NOMO-1 treated with dmso at 0.1 percent for 144 hours (cell line): ENCODE measurements around the gene BRINP2.

ENCODE experiments used
- DNase-seq: peaks from one replicate; lab custom pipeline; 2025; ENCODE audit not compliant: unreplicated experiment; lab: John Stamatoyannopoulos, UW

Gene BRINP2

DNA sequence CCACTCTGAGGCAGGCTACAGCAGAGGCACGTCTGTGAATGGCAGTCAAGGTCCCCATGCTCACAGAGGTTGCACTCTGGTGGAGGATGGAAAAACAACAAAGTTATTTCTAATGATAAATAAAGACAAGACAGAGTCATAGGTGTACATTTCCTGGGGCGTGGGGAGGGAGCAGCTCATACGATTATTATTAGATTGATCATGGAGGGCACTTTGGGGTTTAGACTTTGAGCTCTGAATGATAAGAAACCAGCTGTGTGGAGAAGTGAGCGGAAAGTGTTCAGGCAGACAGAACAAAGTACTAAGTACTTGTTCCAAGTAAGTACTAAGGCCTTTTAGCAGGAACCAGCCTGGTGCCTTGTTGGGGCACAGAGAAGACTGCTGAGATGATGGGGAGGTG, 86.8 kb downstream of the BRINP2 start:
- no peak for DNase-seq

DNA sequence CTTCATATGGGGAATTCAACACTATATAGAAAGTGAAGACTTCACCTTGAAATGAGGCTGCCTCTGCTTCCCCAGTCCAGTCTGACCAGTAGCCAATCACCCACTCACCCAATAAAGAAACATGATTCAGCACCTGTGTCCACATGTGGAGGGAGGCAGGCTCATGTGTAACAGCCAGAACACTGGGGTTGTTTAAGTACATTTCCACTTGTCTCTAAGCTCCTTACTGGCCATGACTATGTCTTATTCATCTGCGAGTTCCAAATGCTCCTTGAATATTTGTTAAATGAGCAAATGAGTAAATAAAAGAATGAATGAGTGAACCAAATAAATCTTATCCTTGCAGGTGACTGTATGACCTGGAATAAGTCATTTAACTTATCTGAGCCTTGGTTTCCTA, 100.1 kb downstream of the BRINP2 start:
- no peak for DNase-seq

DNA sequence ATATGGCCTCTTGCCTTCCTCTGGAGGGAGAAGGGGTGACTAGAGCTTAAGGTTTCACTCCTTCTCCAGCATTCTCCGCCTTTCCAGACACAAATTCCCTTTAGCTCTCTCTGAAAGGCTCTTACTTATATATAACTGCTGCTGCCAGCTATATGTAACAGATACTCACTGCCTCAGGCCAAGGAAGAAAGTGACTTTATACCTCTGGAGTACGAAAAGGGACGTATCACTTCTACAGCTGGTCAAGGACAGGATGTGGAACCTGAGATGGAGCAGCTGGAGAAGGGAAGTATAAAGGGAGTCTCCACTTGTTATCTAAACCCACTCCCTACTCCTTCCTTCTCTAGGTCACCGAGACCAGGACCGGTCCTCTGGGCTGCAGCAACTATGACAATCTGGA, 102.4 kb downstream of the BRINP2 start:
- DNase-seq: no peak

DNA sequence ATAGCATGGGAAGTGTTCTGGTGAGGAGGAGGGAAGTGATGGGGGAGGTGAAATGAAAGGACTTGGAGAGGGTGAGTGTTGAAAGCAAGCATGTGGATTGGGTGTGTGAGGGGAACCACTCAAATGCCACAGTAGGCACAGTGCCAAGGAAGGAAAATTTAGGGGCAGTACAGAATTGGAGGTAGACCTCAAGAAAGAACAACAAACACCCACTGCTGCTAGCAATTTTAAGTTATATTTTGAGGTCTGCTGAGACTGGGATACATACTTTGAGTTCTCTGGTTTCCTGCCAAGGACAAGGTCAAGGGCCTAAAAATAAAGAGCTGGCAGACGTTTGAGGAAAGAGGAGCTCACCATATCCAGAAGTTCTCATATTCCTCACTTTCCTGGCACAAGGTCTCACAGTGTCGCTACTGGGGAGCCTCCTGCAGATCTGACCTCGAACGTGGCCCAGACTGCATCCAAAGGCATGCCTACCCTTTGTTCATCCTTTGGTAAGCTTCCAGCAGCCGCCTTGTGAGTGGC, 104.0 kb downstream of the BRINP2 start:
- DNase-seq: no peak

DNA sequence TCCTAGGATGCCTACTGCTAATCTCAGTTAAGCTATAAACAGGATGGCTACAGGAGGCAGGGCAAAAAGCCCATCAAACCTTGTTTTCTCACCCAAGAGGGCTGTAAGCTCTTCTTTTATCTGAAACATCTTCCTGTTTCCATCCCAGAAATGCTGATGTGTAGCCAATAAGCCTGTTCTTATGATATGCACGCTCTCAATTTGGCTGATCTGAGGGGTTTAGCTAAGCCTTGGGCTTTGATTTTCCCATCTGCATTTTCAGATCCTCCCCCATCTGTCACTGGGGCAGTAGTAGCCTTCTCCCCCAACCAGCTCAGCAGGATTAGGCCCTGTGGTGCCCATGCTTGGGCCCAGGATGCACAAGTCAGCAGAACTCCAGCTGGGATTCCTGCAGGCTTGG, 105.0 kb downstream of the BRINP2 start:
- DNase-seq: no peak

DNA sequence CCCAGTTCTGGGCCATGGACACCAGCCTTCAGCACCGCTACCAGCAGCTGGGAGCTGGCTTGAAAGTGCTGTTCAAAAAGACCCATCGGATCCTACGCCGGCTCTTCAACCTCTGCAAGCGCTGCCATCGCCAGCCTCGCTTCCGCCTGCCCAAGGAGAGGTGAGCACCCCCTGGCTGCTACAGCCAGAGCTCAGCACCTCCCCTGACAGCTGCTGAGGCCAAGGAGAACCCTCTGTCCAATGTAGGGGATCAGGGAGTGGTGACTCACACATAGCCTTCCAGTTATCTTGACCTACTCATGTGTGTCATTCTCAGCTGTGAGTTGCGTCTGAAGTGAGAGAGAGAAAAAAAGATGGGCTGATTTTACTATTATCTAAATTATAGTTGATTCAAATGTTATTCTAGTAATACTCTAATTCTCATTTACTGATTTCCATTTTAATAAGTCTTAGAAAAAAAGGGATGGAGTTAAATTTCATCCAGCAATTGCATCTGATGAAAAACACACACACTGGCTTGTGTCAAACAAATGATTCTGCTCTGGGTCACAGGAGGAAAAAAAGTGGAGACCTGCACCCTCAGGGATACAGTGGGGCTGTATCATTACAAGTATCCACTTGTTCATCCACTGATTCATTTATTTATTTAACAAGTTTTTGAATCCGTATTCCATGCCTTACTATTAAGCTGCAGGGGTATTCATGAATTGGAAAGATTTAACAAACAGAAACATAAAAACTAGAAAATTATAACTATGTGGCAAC, 108.0 kb downstream of the BRINP2 start:
- no peak for DNase-seq

DNA sequence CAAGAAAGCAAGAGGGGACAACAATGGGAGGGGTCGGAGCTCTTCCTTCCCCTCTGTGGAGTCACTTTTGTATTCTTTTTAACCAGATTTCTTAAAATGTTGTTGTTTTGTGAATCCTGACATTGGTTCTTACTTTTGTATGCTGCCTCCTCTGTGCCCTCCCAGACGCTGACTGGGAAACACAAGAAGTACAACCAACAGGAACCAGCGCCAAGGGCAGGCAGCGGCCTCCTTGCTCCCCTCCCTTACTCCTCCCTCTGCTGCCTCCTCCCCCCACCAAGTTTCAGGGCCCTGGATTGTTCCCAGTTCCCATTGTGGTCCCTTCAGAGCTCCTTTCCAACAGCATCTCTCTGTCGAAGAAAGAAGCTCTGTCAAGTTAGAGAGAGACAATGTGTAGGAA, 111.1 kb downstream of the BRINP2 start:
- DNase-seq: no peak

DNA sequence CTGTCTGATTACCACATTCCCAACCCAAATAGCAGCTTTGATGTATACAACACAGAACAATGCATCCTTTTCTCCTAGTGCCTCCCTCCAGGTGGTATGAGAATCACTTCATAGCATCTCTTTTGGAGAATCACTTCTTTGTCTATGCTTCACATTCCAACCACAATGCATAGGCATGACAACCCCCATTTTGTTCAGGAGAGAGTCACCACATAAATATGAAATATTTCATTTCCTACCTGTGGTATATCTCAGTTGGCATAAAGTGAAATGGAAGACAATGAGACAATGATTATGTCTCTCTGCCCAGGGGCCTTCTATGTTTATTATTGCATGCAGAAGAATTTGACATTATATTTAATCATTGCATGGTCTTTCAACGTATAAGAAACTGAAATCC, 112.2 kb downstream of the BRINP2 start:
- DNase-seq: no peak

DNA sequence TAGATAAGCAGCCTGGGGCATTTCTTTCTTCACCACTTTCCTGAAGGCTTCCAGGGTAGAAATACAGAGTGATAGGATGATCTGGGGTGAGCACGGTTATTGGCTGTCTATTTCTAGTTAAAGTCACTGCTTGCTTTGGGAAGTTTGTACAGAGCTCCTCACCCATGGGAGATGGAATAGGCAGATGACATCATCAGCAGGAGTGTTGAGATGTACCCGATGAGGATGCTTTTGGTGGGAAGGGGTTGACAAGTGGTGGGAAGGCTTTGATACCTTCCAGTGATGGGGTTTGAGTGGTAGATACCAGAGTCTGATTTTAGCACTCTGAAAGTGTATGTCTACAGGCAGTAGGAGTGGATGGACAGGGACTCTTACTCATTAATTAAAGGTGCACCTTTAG, 112.6 kb downstream of the BRINP2 start:
- DNase-seq: no peak

DNA sequence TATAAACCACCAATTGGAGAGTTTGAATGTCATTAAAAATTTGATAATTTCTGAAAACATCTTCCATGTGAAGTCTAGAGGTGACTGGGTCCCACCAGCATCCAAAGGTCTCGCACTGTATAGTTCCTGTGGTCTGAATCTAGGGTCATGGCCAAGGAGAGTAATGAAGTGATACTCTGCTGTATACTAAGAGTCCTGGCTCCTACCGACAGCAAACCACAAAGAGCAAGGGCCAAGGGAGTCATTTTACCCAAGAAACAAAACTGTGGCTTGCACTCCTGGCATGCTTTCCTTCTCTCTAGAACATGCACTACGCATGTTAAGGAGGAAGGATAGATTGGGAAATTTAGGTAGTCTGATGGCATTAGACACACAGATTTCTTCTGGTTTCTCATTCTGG, 115.6 kb downstream of the BRINP2 start:
- DNase-seq: no peak

DNA sequence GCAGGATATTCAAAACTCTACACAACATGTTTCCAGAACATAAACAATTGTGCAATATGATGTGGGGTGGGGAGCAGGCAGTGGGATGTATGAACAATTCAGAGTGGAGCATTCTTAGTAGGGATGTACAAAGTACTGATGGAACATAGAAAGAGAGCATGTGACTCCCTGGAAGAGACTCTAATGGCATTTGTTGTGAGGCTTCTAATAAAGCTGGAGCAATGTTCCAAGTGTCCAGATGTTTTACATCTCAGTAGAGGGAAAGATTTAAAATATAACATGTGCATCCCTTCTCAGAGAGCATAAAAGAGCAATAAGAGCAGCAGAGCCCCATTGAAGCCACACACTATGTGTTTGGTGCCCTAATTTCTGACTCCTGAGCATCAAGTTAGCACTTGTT, 116.5 kb downstream of the BRINP2 start:
- no peak for DNase-seq

DNA sequence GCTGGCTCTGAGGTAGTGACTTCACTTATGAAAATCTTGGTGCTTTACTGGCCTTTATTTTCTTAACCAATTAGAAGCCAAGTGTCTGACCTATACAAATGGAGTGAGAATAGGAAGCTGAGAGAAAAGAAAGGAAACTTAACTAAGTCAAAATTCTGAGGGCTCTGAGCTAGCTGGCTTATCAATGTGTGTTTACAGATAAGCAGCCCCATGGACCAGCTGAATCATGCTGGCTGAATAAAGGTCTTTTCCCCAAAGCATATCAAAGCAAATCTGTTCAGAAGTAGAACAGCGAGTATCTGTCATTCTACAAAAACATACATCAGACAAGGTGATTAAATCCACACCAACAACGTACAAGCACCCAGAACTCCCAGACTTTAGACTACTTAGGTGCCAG, 117.2 kb downstream of the BRINP2 start:
- no peak for DNase-seq

DNA sequence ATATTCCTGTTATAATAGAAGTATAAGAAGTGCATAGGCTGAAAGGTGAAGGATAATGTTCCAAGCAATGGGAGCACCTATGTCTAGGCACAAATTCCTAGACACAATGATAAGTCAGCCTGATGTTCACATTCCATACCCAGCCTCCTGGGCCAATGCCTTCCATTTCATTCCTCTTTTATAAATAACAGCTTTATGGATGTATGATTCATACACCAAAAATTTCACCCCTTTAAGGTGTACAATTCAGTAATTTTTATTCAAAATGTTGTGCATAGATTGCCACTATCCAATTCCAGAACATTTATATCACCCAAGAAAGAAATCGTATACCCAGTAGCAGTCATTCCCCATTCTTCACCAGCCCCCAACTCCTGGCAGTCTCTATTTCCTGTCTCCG, 118.8 kb downstream of the BRINP2 start:
- no peak for DNase-seq

DNA sequence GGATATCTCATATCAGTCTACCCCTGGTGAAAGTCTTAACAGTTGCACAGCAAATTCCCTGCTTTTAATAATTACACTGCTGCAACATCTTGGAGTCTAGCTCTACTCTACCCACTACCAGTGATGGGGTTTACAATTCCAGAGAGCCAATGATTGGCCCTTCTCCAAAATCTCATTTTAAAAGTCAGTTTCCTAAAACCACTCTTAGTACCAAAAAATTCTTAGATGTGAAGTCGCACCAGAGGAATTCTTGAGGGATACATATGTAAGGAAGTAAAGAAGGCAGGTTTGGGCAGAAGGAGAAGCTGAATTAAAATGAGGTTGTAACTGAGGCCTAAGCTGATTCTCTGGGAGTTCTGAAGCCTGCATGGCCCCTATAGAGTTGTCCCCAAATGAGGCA, 129.7 kb downstream of the BRINP2 start:
- DNase-seq: no peak

DNA sequence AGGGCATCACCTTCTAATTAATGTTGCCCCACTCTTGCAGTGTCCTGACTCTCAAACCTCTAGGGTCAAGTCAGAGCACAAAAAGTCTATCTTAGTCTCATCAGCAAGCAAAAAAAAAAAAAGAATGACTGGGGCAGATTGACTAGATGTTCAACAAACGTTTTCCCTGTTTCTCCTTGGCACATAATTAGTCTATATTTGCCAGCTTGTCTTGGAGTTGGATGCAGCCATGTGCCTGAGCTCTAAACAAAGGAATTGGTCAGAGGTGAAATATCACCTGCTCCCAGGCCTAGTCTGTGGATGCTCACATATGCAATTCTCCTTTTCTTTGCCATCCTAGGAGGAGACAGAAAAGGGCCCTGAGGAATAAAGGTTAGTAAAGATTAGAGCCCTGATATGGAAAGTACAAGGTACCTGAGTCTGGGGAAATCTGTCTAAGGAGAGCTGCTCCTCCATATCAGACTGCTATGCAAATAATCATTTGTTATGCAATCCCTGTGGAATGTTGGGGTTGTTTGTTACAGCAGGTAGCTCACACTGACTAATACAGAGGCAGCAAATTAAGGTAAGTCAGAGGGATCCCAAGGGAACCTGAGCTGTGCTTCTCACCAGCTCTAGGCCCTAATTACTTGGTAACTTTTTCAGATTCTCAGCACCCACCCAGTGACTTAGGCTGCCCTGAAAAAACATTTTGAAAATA, 130.8 kb downstream of the BRINP2 start:
- no peak for DNase-seq

DNA sequence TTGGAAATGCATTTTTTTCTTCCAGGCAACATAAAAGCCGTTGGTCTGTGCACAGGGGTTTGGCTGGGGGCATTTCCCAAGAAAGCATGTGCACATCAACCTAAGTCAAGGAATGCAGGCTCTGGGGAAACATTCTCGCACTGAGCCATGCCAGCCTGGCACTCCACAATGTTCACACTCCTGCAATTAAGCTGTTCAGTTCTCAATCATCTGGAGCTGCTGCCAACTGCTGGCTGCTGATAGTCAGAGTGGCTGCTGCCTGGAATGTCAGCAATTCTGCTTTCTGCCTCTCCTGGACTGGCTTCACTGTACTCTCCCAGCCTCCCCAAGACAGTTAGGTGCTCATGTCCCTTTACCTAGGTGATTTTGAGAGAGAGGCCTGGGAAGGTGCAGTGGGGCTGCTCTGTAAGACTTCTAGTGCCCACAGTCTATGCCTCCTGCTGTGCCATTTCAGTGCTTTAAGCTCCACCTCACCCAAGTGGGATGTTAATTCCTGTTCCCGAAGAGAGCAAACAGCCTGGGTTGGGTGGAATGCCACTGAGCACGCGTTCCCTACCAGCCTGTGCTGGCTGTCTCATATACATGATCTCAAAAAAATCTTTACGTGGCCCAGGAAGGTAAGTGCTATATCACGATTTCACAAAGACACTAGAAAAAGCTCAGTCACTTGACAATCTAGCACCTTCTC, 131.7 kb downstream of the BRINP2 start:
- DNase-seq: no peak

DNA sequence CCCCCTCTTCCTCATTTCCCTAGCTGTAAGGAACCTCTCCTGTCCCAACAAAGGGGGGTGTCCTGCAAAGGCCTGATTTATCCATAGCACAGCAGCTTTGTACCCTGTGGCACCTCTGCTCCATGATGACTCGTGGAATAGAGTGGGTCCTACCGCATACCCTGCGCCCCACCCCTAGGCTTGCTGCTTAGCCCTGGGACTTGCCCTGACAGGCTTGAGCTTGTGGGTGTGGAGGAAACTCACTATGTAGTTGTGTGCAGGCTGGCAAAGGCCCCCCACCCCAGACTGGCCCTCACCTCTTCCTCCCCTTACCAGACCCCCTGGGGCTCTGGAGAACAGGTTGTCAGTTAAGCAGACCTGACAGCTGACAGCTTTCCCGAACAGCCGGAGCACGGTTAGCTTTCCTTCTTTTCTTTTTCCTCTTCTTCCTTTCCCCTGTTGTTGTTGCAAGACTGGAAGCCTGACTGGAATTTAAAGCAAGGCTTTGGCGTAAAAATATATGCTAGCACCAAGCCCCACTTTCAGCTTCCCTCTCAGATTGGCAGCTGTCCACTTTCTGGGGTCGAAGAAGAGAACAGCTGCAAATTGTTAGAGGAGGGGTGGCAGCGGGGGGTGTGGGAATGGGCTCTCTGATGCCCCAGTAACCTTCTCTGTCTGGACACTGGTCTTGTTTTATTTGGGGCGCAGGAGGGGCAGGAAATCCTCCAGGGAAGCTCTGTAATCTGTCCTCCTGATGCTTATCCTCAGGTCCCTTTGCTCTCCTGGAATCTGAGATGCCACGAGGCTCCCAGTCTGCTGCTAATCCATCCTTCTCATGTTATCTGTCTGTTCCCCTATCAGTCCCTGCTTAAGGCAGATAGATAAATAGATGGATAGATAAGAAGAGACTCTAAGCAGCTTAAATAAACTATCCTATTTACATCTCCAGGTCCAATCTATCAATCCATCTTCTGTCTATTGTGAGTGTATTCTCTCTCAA, 134.6 kb downstream of the BRINP2 start:
- DNase-seq: no peak

DNA sequence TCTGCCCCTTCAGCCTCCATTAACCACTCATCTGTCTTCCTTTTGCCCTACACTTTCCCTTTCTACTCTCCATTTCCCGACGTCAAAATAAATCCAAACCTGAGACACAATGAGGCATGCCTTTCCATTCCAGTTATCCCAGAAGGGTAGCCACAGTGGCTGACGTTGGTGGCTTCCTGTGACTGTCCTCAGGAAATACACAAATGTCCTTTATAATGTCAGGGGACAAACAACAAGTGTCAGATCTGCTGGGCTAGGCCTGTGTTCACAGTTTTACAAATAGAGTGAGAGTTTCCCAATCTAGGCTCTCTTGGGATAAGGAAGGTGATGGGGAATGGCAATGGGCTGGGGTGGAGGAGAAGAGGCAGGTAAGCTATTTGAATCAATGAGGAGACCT, 135.3 kb downstream of the BRINP2 start:
- DNase-seq: no peak

DNA sequence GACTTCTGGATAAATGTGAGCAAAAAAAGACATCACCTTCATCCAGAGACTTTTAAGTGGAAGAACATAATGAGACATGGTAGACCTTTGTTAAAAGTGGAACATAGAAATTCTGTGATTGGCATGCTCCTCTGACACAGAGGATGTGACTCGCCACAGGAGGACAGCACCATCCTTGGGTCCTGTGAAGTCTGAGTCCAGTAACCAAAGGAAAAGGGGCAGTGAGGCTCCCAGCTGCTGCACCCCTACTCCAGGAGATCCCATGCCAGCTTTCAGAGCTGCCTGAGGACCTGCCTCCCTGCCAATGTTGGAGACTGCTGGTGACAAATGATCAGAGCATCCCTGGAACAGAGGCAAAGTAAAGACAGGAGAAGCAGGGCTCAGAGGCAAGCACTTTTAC, 136.2 kb downstream of the BRINP2 start:
- no peak for DNase-seq

DNA sequence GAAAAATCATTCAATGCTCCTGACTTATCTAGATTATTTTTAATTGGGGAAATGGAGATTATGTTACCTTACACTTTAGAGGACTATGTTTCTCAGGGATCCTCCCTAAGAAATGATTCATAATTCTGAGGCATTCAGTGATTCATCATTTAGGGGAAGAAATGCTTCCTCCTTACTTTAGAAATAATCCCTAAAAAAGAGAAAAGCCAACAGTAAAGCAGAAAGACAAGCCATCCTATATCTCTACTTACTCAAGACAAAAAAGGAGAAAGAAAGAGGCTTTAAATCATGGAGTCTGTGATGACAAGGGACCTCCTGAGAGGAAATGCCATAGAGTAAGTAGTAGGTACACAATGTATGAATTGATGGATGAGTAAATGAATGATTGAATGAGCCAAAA, 137.0 kb downstream of the BRINP2 start:
- DNase-seq: no peak

DNA sequence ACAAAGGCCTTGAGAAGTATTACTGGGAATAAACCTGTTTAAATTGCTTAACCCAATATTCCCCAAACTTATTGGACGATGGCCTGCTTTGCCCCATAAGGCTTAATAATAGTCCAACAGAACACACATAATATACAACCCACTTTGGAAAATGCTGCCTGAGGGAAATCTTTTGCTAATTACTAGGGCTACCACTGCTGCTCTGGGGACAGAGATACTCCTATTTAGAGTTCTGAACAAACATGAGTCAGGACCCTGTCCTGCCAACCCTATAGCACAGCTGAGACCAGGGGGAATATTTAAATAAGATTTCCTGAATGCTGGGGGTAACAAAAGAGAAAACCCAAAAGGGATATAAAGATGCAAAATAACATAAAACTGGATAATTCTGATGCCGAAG, 139.1 kb downstream of the BRINP2 start:
- DNase-seq: no peak
